ENCODE measurements around the gene RFX1. TPM values are rescaled to one million over a fixed set of nuclear protein-coding genes. Genes with fewer than 3 reads are reported as not detected.
A peak's percentile ranks its signal among the peaks of the same experiment; 100 is the strongest.

The RFX1 gene
- total RNA-seq, 1 donor from 2014 or later: 21.2 TPM

DNA sequence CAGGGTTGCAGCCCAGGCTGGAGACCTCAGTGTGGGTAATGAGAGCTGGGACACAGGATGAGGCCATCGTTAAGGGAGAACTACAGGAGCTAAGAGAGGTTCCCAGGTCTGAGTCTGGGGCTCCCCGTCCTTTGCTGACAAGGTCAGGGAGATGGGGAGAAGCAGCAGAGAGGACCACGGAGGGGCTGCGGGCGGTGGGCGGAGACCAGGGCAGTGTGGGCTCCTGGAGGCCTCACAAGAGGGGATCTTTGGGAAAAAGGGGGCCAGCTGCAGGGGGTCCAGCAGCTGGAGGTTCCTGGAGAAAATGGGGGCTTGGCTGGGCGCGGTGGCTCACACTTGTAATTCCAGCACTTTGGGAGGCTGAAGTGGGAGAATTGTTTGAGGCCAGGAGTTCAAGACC is 16.0 kb downstream of the RFX1 start:
- H3K27ac Mint-ChIP-seq: no peak overlapping the region
- peaks cover 15% of the 10 kb centered on the region for H3K4me1 Mint-ChIP-seq
- no peaks in the 10 kb centered on the region for H3K9me3 Mint-ChIP-seq

DNA sequence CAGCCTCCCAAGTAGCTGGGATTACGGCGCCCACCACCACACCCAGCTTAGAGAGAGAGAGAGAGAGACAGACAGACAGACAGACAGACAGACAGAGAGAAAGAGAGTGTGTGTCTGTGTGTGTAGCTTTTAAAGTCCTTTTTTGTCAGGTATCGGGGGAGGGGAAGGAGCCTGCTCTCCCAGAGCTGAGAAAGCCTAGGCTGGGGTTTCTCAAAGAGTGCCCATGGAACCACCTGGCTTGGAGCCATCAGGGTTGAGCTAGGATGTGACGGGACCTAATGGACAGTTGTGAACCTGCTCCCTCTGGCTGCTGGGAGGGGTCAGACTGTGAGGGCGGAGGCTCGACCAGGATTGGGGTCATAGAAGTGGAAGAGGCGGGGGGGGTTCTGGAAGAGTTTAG is 16.6 kb downstream of the RFX1 start:
- Mint-ChIP-seq H3K27ac (peak overlapping the region; percentile 18), H3K27me3 (ENCODE audit: low read depth) (no peaks in the 10 kb centered on the region), H3K36me3 (peaks cover 14% of the 10 kb centered on the region), H3K4me3 (no peak overlapping the region), H3K9me3 (no peaks in the 10 kb centered on the region), H3K4me1 (peaks cover 15% of the 10 kb centered on the region)
- DNase-seq (ENCODE audit: low spot score in 2 of 2, unreplicated experiment in 2 of 2): no peak
- TF ChIP-seq, protein P1, sequence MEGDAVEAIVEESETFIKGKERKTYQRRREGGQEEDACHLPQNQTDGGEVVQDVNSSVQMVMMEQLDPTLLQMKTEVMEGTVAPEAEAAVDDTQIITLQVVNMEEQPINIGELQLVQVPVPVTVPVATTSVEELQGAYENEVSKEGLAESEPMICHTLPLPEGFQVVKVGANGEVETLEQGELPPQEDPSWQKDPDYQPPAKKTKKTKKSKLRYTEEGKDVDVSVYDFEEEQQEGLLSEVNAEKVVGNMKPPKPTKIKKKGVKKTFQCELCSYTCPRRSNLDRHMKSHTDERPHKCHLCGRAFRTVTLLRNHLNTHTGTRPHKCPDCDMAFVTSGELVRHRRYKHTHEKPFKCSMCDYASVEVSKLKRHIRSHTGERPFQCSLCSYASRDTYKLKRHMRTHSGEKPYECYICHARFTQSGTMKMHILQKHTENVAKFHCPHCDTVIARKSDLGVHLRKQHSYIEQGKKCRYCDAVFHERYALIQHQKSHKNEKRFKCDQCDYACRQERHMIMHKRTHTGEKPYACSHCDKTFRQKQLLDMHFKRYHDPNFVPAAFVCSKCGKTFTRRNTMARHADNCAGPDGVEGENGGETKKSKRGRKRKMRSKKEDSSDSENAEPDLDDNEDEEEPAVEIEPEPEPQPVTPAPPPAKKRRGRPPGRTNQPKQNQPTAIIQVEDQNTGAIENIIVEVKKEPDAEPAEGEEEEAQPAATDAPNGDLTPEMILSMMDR (IDR thresholded peaks at IDR 0.05; ENCODE audit: unreplicated experiment): no peak

More for the DNA sequence above, 16.0 kb downstream of the RFX1 start:
- no peak for DNase-seq (ENCODE audit: low spot score in 2 of 2, unreplicated experiment in 2 of 2)
- TF ChIP-seq, protein P1 (IDR thresholded peaks at IDR 0.05; ENCODE audit: unreplicated experiment): no peak
- peaks cover 14% of the 10 kb centered on the region for H3K36me3 Mint-ChIP-seq
- no peaks in the 10 kb centered on the region for H3K27me3 Mint-ChIP-seq (ENCODE audit: low read depth)
- no peak overlapping the region for H3K4me3 Mint-ChIP-seq

DNA sequence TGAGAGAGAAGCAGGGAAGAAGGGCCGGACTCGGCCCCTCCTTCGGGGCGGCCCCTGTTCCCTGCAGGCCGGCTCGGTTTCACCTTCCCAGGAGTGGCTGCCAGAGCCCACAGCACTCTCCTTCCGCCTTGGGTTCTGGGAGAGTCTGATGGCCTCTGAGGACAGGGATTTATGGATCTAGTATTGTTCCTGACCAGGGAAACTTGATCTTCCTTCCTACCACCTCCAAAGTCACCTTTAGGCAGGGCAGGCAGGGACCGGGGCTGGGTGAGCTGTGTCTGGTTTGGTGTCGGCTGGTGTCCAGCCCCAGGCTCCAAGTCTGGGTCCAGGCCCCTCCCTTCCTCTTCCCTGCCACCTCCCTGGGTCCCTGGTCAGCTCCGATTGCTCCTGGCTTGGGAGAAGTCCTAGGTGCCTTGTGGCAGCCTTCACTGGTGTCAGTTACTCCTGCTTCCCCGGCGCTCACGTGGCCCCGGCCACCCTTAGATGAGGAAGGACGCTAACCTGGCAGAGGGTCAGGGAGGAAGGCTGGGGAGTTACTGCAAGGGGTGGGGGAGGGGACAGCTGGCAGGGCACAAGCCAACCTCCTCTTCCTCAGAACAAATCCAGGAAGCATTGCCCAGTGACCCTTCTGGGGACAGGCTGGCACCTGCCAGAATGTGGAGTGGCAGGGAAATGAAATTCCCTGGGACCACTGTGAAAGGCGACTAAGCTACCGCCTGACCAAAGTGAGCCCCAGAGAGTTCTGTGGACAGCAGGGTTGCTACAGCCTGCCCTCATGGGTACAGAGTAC is 18.8 kb downstream of the RFX1 start:
- peak overlapping the region; percentile 38 for H3K4me3 Mint-ChIP-seq
- H3K36me3 Mint-ChIP-seq: peaks cover 11% of the 10 kb centered on the region
- no peak for DNase-seq (ENCODE audit: low spot score in 2 of 2, unreplicated experiment in 2 of 2)
- H3K4me1 Mint-ChIP-seq: peaks cover 15% of the 10 kb centered on the region
- TF ChIP-seq, protein P1 (IDR thresholded peaks at IDR 0.05; ENCODE audit: unreplicated experiment): no peak
- H3K9me3 Mint-ChIP-seq: no peaks in the 10 kb centered on the region
- no peaks in the 10 kb centered on the region for H3K27me3 Mint-ChIP-seq (ENCODE audit: low read depth)
- H3K27ac Mint-ChIP-seq: peak overlapping the region; percentile 85

DNA sequence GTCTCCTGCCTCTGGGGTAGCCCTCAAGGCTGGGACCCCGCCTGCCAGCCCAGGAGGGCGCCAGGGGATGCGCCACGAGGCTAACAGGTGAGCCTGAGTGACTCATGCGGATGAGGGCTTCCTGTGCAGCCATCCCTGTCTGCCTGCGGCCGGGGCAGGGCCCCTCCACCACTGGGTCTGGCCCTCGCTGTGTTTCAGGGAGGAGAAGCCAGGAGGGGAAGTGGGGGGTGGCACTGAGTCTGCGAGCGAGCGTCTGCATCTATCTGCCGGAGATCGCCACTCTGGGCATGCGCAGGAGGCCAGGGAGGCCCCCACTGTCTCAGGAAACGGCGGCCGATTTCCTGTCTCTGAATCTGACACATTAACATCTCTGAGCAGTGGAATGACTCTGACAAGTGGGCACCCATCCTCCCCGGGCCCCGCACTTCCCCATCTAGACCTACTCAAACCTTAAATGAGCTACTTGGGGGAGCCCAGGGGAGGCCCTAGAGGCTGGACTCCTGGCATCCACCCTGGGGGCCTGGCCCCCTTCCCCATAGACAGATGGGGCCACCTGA is 19.7 kb downstream of the RFX1 start:
- H3K4me1 Mint-ChIP-seq: peaks cover 15% of the 10 kb centered on the region
- TF ChIP-seq, protein P1 (IDR thresholded peaks at IDR 0.05; ENCODE audit: unreplicated experiment): no peak
- H3K4me3 Mint-ChIP-seq: peak overlapping the region; percentile 40
- H3K36me3 Mint-ChIP-seq: peaks cover 12% of the 10 kb centered on the region
- peak; percentile 70 to 73 for DNase-seq (ENCODE audit: low spot score in 2 of 2, unreplicated experiment in 2 of 2)
- no peaks in the 10 kb centered on the region for H3K27me3 Mint-ChIP-seq (ENCODE audit: low read depth)
- peak overlapping the region; percentile 85 for H3K27ac Mint-ChIP-seq
- H3K9me3 Mint-ChIP-seq: no peaks in the 10 kb centered on the region

DNA sequence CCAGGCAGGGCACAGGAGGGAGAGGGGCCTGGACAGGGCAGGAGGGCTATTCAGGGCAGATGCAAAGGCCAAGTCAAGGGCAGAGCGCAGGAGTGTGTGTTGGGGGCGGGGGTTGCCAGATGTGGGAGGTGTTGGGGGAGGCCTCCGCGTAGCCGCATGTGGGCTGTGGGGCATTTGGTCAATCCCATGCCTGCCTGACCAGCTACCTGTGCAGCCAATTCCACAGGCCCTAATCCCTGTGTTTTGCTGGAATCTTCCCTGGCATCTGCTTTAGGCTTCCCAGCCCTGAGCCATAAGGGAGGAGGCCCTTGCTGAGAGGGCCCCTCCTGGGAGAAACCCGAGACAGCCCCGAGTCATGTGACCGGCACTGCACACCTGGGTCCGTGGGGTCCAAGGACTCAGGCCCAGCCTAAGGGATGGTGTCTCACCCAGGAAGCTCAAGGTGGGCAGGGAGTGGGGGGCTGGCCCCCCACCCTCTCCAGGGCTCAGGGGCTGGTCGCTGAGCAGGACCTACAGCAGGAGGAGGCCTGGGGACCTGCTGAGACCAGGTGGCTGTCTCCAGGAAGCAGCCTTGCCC is 20.3 kb downstream of the RFX1 start:
- no peaks in the 10 kb centered on the region for H3K9me3 Mint-ChIP-seq
- TF ChIP-seq, protein P1 (IDR thresholded peaks at IDR 0.05; ENCODE audit: unreplicated experiment): no peak
- no peaks in the 10 kb centered on the region for H3K27me3 Mint-ChIP-seq (ENCODE audit: low read depth)
- DNase-seq (ENCODE audit: low spot score in 2 of 2, unreplicated experiment in 2 of 2): no peak
- H3K4me3 Mint-ChIP-seq: no peak overlapping the region
- H3K4me1 Mint-ChIP-seq: peaks cover 15% of the 10 kb centered on the region
- H3K36me3 Mint-ChIP-seq: peaks cover 9% of the 10 kb centered on the region
- H3K27ac Mint-ChIP-seq: no peak overlapping the region

Data from mesothelial cell of epicardium (in vitro differentiated cells).